Hypothalamus (tissue), 51 donors: ENCODE results near the gene LANCL1.

Source experiments
- DNase-seq, 51 donors: peaks; one replicate each; lab custom pipeline; 2025; lab: John Stamatoyannopoulos, UW

LANCL1 gene

GRCh38 chr2:210412660-210413059 lies 63.9 kb downstream of the LANCL1 start:
- DNase-seq: no peak

GRCh38 chr2:210410542-210410941 lies 66.0 kb downstream of the LANCL1 start:
- no peak for DNase-seq

GRCh38 chr2:210399440-210400041 lies 77.0 kb downstream of the LANCL1 start:
- no peak for DNase-seq

GRCh38 chr2:210392469-210392881 lies 84.1 kb downstream of the LANCL1 start:
- DNase-seq: no peak

- DNase-seq: no peak
Observed at GRCh38 chr2:210389856-210390255, 86.7 kb downstream of the LANCL1 start.

GRCh38 chr2:210388148-210388547 lies 88.4 kb downstream of the LANCL1 start:
- no peak for DNase-seq

GRCh38 chr2:210387074-210387473 lies 89.5 kb downstream of the LANCL1 start:
- no peak for DNase-seq
